Stimulated activated CD8-positive, alpha-beta memory T cell treated with anti-CD3 and anti-CD28 coated beads, Interleukin-7, amount 100 ng/mL, for 4 hours (primary cell): ENCODE data around the gene R3HDM2.
"Not testable (repeated sequence)": the region's sequence is repeated elsewhere in the genome, so short reads cannot be mapped to it uniquely, and the experiment has no call there.

ENCODE experiments used
- DNase-seq, 2 donors: peaks; one replicate each; pipeline ENCODE4 v3.0.0-alpha.2; 2020; ENCODE audit warnings: low read depth in 2 of 2

Gene R3HDM2

GRCh38 chr12:57426948-57427347, 3.9 kb downstream of the R3HDM2 start:
- not testable (repeated sequence) for DNase-seq

- DNase-seq: no peak
Measured at GRCh38 chr12:57420482-57420881, 10.4 kb downstream of the R3HDM2 start.

GRCh38 chr12:57419495-57419894, 11.3 kb downstream of the R3HDM2 start:
- DNase-seq: no peak

- DNase-seq: no peak
Measured at GRCh38 chr12:57418255-57418654, 12.6 kb downstream of the R3HDM2 start.

- DNase-seq: no peak
Measured at GRCh38 chr12:57416039-57416996, 14.5 kb downstream of the R3HDM2 start.

GRCh38 chr12:57415088-57415487, 15.8 kb downstream of the R3HDM2 start:
- DNase-seq: no peak

GRCh38 chr12:57414160-57414559, 16.7 kb downstream of the R3HDM2 start:
- not testable (repeated sequence) for DNase-seq

GRCh38 chr12:57410534-57410933, 20.3 kb downstream of the R3HDM2 start:
- no peak for DNase-seq

- no peak for DNase-seq
Measured at GRCh38 chr12:57404966-57405640, 25.7 kb downstream of the R3HDM2 start.

GRCh38 chr12:57402156-57402555, 28.7 kb downstream of the R3HDM2 start:
- not testable (repeated sequence) for DNase-seq

- DNase-seq: no peak
Measured at GRCh38 chr12:57401165-57401564, 29.7 kb downstream of the R3HDM2 start.

GRCh38 chr12:57399718-57400463, 31.0 kb downstream of the R3HDM2 start:
- not testable (repeated sequence) for DNase-seq

GRCh38 chr12:57397441-57397840, 33.4 kb downstream of the R3HDM2 start:
- no peak for DNase-seq

GRCh38 chr12:57395121-57395520, 35.7 kb downstream of the R3HDM2 start:
- no peak for DNase-seq

GRCh38 chr12:57390174-57390573, 40.7 kb downstream of the R3HDM2 start:
- DNase-seq: no peak

GRCh38 chr12:57389033-57389432, 41.8 kb downstream of the R3HDM2 start:
- DNase-seq: no peak

- DNase-seq: no peak
Measured at GRCh38 chr12:57388425-57388824, 42.4 kb downstream of the R3HDM2 start.

- DNase-seq: no peak
Measured at GRCh38 chr12:57386187-57386720, 44.6 kb downstream of the R3HDM2 start.

- no peak for DNase-seq
Measured at GRCh38 chr12:57385586-57385985, 45.3 kb downstream of the R3HDM2 start.

GRCh38 chr12:57384478-57384877, 46.4 kb downstream of the R3HDM2 start:
- DNase-seq: no peak

GRCh38 chr12:57381693-57382220, 49.1 kb downstream of the R3HDM2 start:
- no peak for DNase-seq

GRCh38 chr12:57380300-57380699, 50.5 kb downstream of the R3HDM2 start:
- DNase-seq: no peak
